Lung microvascular endothelial cell (primary cell): ENCODE data around the gene AQP9. TPM values are rescaled to one million over a fixed set of nuclear protein-coding genes. Genes with fewer than 3 reads are reported as not detected.
"Not testable (repeated sequence)": the region's sequence is repeated elsewhere in the genome, so short reads cannot be mapped to it uniquely, and the experiment has no call there.

Experiments
- DNase-seq, 2 donors: peaks; one replicate each; pipeline versions ENCODE4 v3.0.0 to v3.0.0-alpha.2; 2010; ENCODE audit warnings: low read depth in 2 of 2
- total RNA-seq: library from RNA; depleted of rRNA; stranded (reverse); fragments of >200 nt; gene quantifications from 2 replicates; pipeline ENCODE4 v1.2.1, GENCODE V29; 2014

Gene AQP9
- total RNA-seq = not detected in 2 replicates

DNA sequence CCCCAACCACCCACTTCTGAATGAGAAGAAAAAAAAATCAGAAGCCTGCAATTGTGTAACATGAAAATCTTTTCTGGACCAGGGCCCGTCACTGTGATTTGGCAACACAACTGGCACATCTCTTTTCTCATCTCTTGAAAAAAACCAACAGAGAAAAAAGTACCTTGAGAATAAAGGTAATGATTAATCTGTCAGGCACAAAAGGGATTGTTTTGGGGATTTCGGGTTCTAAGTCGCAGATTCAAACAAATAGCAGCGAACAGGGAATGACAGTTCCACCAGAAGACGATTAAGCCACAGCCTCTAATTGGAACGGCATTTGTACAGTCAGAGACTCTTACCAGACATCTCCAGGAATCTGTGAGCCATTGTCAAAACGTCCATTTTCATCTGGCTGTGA is at the start of gene AQP9:
AQP9 (plus strand) TSS at position 276 of the 400 bp plus-strand sequence. CDS start 185 bp downstream, outside the sequence.
- DNase-seq = no peak

DNA sequence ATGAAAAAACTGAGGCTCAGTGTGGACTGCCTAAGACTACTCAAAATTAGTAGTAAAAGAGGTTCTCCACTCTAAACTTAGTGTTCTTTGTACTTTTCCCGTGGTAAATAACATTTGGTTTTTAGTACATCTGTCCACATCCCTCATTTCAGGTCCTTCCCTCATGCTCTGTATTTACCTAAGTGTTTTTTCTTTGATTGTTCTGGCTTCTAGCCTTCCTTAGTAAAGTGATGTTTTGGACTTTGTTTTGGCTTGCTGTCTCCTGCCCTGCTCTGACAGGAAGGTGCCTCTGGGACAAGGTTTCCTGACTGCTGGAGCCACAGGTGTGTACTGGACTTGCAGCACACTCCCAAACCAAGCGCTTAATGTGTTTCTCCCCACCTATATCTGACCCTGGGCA is 42.8 kb upstream of the AQP9 start:
- no peak for DNase-seq

DNA sequence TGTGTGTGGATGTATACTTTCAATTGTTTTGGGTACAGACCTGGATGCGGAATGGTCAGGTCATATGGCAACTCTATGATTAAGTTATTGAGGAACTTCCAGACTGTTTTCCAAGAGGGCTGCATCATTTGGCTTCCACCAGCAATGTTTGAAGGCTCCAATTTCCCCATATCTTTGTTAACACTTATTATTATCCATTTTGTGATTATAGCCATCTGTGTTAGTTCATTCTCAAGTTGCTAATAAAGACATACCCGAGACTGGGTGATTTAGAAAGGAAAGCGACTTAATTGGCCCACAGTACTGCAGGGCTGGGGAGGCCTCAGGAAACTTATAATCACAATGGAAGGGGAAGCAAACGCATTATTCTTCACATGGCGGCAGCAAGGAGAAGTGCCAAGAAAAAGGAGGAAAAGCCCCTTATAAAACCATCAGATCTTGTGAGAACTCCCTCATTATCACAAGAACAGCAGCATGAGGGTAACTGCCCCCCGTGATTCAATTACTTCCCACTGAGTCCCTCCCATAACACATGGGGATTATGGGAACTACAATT is 41.6 kb upstream of the AQP9 start:
- no peak for DNase-seq

GRCh38 chr15:58103482-58103881 is 34.7 kb upstream of the AQP9 start:
- no peak for DNase-seq

DNA sequence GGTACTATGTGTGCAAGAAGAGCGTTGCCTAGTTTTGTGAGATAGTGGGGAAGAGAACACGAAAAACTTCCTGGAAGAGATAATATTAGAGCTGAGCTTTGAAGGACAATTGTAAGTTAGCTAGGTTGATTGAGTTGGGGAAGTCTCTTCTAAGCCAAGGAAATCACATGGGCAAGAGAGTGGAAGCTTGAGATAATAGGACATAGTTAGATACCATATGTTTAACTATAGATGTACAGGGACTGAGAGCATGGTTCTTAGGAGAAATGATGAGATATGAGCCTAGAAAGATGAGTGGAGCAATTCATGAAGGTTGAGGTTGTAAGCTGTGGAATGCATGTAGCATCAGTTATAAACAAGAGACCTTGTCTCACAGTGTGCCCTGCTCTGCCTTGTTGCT is 30.1 kb upstream of the AQP9 start:
- DNase-seq = no peak

DNA sequence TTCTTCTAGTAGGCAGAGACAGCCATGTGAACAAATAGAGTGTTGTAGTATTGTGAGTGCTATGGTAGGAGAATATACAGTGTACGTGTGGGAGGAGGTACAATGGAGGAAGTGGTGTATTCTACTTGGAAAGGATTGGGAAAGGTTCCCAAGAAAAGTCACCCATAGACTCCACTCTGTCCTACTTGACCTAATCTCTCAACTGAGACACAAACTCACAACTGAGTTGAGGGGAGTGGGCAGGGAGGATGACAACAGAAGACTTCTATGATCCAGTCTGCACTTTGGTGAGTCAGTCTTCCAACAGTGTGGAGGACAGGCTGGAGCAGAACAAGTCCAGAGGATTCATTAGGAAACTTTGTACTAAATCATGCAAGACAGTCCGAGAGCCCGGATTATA is 28.8 kb upstream of the AQP9 start:
- DNase-seq = no peak

DNA sequence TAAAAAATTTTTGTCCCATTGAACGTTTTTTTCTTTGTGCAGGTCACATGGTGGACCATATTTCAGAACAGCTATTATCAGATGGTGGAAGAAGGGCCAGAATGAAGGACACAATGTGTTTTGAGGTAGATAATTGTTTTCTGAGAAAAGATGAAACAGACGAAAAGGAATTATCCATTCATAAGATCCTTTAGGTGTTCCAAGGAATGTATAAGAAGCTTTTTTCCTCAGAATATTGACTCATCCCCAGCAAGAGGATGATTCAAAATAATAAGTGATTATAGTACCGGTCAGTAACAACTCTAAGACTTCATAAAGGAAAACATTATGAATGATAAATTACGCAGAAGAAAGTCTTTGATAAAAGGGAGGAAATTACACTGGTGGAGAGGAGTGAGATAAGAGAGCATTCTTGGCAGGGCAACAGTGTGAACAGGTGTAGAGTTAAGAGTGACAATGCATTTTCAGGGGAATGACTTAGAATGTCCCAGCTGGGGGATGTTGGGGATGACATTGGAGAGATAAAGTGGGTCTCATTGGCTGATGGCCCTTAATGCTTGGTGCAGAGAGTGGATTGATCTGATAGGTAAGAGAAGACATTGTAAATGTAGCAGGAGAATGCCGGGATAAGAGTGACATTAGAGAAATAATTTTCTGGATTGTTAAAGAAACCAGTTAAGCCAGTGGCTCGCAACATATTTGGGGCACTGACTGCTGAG is 27.0 kb upstream of the AQP9 start:
- no peak for DNase-seq

DNA sequence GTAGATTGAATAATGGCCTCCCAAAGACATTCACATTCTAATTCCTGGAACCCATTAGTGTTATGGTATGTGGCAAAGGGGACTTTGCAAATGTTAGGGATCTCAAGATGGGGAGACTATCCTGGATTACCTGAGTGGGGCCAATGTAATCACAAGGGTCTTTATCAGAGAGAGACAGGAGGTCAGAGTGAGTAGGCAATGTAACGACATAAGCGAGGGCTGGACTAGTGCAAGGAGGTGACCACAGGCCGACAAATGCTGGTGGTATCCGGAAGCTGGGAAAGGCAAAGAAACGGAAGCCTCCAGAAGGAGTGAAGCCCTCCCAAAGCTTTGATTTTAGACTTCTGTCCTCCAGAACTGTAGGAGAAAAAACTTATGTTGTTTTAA is 26.5 kb upstream of the AQP9 start:
- no peak for DNase-seq

- not testable (repeated sequence) for DNase-seq
These were observed 24.8 kb upstream of the AQP9 start for GRCh38 chr15:58113358-58113757.

DNA sequence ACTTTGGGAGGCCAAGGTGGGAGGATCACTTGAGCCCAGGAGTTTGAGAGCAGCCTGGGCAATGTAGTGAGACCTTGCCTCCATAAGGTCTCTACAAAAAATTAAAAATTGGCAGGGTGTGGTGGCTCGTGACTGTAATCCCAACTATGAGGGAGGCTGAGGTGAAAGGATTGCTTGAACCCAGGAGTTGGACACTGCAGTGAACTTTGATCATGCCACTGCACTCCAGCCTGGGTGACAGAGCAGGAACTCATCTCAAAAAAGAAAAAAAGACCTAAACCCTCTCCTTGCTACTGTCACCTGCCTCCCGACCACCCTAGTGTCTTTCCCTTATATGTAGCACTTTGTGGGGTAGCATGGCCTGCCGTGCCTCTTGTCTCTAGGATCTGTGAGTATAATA is 23.8 kb upstream of the AQP9 start:
- no peak for DNase-seq

DNA sequence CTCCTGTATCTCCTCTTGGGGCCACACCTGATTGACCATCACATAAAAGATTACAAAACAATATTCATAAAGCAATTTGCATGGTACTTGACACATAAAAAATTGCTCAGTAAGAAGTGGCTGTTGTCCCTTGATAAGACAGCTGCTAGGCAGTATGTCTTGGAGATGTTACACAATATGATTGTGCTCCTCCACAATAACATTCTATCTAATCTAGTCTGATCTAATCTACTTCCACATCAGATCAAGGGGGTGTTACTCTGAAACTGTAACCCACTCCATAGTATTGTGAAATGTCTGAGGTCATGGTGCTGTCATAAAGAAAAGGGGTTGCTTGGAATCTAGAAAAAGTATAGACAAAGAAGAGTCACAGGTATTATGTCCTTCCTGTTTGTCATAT is 23.4 kb upstream of the AQP9 start:
- DNase-seq = no peak

DNA sequence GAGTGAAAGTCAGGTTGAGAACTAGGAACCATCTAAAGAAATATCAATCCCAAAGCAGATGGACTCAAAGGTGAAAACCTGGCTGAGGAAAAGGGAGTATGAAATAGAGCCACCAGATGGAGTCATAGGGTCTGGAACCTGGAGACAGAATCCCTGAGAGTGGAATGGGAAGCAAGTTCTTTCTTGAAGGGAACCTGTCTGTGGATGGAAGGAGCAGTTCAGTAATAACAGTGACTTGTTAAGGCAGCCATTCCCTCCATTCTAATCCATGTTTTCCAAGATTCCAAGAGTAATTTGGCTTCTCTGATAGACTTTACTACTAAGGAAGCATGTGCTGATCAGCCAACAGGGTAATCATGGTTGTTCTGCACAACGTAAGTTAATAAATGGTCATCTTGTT is 22.5 kb upstream of the AQP9 start:
- peak; percentile 12 to 40 for DNase-seq

- DNase-seq = no peak
These were observed 20.6 kb upstream of the AQP9 start for GRCh38 chr15:58117619-58118018.

GRCh38 chr15:58118272-58118671 is 19.9 kb upstream of the AQP9 start:
- no peak for DNase-seq

- DNase-seq = no peak
These were observed 19.2 kb upstream of the AQP9 start for GRCh38 chr15:58119016-58119415.

DNA sequence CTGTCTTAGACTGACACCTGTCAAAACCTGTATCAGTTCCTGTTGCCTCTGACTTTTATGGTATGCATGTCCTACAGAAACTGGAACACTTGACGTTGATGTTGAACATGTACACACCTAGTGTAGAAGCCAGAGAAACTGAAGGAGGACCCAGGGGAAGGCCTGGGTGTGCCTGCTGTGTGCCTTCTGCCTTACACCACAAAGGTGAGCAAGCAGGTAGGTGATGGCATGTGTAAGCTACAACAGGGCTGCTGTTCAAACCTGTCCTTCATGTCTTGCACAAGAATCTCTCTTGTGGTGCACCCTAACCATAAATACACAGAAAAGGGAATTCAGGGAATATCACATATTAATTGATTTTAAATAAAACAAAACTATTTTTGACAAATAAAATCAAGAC is 13.6 kb upstream of the AQP9 start:
- no peak for DNase-seq

DNA sequence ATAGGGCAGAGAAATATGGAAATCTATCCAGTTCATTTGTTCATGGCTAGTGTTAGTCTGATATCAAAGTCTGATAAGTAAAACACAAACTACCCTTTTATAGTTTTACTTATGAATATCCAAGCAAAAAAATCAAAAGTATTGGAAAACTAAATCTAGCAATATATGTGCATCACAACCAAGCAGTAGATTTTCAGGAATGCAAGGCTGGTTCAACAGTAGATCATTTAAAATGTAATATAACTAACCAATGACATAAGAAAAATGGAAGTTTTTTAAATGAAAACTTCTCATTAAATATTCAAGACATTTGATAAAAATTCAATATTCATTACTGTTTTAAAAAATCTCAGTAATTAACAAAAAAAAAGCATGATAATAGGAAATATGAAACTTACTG is 12.8 kb upstream of the AQP9 start:
- DNase-seq = no peak

DNA sequence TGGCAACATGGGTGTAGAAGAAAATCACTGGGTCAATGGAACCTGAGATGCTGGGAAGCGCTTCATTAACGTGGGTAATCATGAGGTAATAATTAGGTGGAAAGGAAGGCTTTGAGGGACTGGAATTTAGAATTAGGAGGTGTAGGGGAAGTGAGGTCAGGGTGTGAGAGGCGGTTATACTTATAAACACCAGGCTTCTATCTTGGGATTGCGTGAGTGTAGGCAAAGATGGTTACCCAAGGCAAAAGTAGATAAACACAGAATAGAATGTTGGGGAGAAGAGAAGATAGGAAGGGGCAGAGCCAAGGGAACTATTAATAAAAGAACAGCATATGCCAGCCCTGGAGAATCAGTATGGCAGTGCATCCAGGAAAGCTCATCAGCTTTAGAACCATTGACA is 3.3 kb upstream of the AQP9 start:
- DNase-seq = no peak

DNA sequence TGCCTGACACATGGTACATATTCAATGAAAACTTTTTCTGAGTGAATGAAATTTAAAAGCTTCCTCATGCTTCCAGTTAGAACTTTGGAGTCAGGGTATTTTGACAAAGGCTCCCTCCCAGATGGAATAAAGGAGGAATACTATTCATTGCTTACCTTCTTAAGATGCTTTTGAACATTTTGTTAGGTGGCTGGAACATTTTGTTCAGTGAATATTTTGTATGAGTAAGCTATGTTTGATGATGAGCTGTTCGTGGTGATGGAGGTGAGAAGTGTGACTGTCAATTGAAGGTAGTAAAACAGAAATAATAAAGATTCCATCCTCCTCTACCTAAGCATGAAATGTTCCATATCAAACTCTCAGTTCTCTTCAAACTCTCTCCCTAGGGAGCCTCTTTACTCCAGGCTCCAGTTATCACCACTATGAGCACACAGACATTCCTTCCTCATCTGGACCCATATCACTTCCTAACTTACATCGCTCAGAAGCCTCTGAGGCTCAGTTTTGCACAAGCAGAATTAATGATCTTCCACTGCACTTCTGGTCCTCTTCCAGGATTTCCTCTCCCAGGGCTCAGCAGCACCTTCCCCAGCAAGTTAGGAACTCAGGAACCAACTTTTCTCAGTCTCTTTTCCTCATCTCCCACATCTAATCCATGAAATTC is 2.5 kb upstream of the AQP9 start:
- DNase-seq = no peak

GRCh38 chr15:58136731-58137130 is 1.4 kb upstream of the AQP9 start:
- DNase-seq = no peak

GRCh38 chr15:58137686-58138085 is 495 bp upstream of the AQP9 start:
- DNase-seq = no peak

- DNase-seq = no peak
These were observed 1.3 kb downstream of the AQP9 start for GRCh38 chr15:58139276-58139988.
